GM12801 (cell line): ENCODE data around the gene TSN.

ENCODE experiments used
- TF ChIP-seq, protein P1 (sequence below): IDR thresholded peaks from one replicate; pipeline ENCODE4 v1.5.1; 2011; ENCODE audit warnings: control low read depth; ENCODE audit not compliant: insufficient read length; ENCODE audit errors: extremely low read depth

TSN gene

DNA sequence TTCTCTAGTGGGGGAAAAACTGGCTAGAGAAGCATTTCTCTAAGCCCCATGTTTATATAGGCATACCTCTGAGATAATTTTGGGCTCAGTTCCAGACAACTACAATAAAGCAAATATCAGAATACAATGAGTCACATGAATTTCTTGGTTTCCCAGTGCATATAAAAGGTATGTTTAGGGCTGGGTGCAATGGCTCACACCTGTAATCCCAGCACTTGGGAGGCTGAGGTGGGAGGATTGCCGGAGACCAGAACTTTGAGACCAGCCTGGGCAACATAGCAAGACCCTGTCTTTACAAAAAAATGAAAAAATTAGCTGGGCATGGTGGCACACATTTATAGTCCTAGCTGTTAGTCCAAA, 22.2 kb downstream of the TSN start:
- TF ChIP-seq, protein P1, sequence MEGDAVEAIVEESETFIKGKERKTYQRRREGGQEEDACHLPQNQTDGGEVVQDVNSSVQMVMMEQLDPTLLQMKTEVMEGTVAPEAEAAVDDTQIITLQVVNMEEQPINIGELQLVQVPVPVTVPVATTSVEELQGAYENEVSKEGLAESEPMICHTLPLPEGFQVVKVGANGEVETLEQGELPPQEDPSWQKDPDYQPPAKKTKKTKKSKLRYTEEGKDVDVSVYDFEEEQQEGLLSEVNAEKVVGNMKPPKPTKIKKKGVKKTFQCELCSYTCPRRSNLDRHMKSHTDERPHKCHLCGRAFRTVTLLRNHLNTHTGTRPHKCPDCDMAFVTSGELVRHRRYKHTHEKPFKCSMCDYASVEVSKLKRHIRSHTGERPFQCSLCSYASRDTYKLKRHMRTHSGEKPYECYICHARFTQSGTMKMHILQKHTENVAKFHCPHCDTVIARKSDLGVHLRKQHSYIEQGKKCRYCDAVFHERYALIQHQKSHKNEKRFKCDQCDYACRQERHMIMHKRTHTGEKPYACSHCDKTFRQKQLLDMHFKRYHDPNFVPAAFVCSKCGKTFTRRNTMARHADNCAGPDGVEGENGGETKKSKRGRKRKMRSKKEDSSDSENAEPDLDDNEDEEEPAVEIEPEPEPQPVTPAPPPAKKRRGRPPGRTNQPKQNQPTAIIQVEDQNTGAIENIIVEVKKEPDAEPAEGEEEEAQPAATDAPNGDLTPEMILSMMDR: no peak

DNA sequence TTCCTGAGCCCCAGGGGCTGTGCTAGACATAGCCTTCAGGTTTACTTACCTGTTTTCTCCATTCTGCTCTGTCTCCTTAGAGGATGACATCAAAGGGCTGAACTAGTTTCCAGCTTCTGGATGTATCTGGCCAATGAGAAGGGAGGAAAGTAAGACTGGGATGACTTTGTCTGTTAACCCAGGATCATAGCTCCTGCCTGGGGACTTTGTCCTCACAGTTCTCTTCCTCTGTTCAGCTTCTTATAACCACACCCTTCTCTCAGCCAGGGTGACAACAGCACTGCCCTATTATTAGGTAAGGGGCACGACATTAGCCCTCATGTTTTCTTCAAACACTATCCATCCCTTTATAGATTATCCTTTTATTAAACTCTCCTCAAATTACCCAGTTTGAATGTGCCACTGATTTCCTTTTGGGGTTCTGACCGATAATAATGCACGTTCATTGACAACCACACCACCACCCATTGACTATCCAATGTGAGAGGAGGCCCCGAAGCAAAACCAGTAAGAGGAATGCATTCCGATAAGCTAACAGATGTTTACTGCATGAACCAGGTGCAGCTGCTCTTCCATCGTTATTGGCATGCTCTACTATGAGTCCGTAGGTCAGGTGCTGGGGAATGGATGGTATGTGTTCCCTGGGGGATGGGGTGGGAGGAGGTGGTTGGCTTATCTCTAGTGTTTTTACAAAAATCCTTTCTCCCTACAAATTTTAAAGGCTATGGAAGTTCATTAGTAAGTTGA, 23.5 kb downstream of the TSN start:
- TF ChIP-seq, protein P1: no peak

DNA sequence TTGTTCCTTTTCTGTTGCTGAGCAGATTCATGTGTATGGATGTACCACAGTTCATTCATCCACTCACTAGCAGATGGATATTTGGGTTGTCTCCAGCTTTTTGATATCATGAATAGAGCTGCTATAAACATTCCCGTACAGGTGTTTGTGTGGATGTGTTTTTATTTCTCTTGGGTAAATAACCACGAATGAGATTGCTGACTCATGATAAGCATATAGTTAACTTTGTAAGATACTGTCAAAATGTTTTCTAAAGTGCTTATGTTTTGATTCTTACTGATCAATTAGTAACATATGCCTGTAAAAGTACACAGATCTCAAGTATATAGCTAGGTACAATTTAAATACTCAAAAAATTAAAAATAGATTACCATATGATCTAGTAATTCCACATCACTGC, 27.7 kb downstream of the TSN start:
- TF ChIP-seq, protein P1: no peak

DNA sequence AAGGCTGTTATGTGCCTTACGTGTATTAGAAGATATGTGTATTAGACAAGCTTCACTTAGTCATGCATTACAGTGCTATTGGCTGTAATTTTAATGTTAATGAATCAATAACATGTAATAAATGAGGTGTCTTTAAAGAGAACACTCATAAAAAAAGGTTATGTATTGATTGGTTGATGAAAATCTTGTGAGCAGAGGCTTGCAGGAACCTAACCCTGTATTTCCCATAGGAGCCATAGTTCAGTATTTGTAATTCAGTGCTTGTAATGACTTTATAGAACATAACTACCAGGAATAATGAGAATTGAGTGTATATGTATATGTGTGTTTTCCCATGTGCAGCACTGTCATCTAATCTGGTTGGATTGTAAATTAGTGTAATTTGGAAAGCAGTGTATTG, 33.2 kb downstream of the TSN start:
- TF ChIP-seq, protein P1: no peak

DNA sequence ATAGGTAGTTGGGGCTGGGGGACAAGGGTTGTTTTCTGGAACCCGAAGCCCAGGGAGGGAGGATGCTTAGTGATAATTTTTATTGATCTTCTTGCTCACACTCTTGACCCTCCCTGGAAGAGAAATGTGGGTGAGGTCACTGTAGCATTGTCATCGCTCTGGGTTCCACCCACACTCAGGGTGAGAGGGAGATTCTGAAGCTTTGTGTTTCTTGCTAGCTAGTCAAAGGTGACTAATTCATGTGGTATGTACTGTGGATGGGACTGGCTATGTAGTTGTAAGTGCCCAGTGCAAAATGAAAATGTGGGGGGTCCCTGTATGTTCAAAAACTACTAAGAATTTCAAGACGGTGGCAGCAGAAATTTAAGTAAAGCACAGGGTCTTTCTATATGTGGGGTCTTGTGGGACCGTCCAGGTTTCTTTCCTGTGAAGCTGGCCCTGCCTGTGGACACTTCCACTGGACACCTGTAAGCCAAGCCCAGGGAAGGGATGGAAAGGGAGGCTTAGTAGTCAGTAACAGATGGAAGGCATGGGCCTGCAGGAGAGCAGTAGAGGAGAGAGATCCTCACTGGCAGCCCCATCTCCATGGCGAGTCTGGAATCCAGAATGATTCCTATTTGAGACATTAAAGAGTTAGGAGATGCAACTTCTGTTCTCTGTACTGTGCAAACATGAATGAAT, 35.0 kb downstream of the TSN start:
- TF ChIP-seq, protein P1: no peak

DNA sequence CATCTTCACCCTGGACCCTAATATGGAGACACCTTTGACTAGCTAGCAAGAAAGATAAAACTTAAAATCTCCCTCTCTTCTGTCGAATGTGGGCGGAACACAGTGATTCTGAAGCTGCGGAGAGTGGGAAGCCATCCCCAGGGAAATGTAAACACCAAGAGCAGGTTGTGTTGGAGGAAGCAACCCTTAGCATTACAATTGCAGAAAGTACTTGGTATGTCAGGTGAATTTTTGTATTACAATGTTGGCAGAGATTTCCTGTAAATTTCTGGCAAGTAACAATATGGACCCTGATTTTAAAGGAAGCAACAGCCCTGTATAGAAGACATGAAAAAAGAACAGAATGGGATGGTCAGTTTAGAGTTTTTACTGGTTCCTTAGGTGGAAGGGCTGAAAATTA, 35.8 kb downstream of the TSN start:
- TF ChIP-seq, protein P1: no peak

DNA sequence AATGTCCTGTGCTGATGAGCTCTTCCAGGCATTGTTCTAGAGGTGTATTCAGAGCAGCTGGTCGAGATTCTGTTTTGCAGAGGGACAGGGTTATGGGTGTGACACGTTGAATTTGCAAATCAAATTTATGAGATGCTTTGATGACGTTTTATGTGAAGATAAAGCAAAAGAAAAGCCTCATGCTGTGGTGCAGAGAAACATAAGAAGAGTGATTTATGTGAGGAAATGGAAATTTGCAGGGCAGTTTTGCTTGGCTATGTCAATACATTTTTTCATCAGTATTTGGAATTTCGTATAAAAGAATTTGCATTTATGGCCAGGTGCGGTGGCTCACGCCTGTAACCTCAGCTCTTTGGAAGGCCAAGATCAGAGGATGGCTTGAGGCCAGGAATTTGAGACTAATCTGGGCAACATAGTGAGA, 36.4 kb downstream of the TSN start:
- TF ChIP-seq, protein P1: no peak
